Epithelial cell of proximal tubule (primary cell): ENCODE results near the gene SPDYE6. TPM values are rescaled to one million over a fixed set of nuclear protein-coding genes. Genes with fewer than 3 reads are reported as not detected.
"Not testable (repeated sequence)": the region's sequence is repeated elsewhere in the genome, so short reads cannot be mapped to it uniquely, and the experiment has no call there.

Experiments used
- DNase-seq: peaks from one replicate; pipeline ENCODE4 v3.0.0-alpha.2; 2011; ENCODE audit warnings: low read depth
- H3K4me3 ChIP-seq: 2 replicates; pipeline ENCODE4 v1.5.1; 2011; ENCODE audit warnings: low read depth, mild to moderate bottlenecking, low read length
- CTCF ChIP-seq: conservative IDR thresholded peaks from 2 replicates; pipeline ENCODE4 v1.5.1; 2012; ENCODE audit warnings: low read depth, mild to moderate bottlenecking, low read length
- total RNA-seq: library from RNA; depleted of rRNA; stranded (reverse); fragments of >200 nt; gene quantifications from 2 replicates; pipeline ENCODE4 v1.2.3, GENCODE V29; 2015

Gene SPDYE6
- total RNA-seq, 1 donor from 2014 or later, result not detected

GRCh38 chr7:102387064-102387463 lies 30.8 kb upstream of the SPDYE6 start:
- no peak for DNase-seq
- no peak overlapping the region for H3K4me3 ChIP-seq
- no peak for TF ChIP-seq CTCF

GRCh38 chr7:102381696-102382425 lies 25.6 kb upstream of the SPDYE6 start:
- not testable (repeated sequence) for DNase-seq, H3K4me3 ChIP-seq

- DNase-seq, result not testable (repeated sequence)
Measured at GRCh38 chr7:102380837-102381236, 24.6 kb upstream of the SPDYE6 start.

GRCh38 chr7:102376964-102377466 lies 20.8 kb upstream of the SPDYE6 start:
- H3K4me3 ChIP-seq, result no peak overlapping the region
- TF ChIP-seq CTCF, result no peak
- no peak for DNase-seq

More at GRCh38 chr7:102380837-102381236, 24.6 kb upstream of the SPDYE6 start:
- H3K4me3 ChIP-seq, result not testable (repeated sequence)

- not testable (repeated sequence) for H3K4me3 ChIP-seq, DNase-seq
Measured at GRCh38 chr7:102372796-102373195, 16.6 kb upstream of the SPDYE6 start.

- H3K4me3 ChIP-seq, DNase-seq: not testable (repeated sequence)
Measured at GRCh38 chr7:102370038-102370437, 13.8 kb upstream of the SPDYE6 start.

- peak overlapping the region; percentile 36 for H3K4me3 ChIP-seq
- peak; percentile 10 for DNase-seq
Measured at GRCh38 chr7:102365390-102365789, 9.1 kb upstream of the SPDYE6 start.

GRCh38 chr7:102364394-102364886 lies 8.2 kb upstream of the SPDYE6 start:
- DNase-seq, result not testable (repeated sequence)
- peak overlapping the region; percentile 68 for H3K4me3 ChIP-seq

- peak overlapping the region; percentile 68 for H3K4me3 ChIP-seq
- peak; percentile 91 for DNase-seq
- peak; percentile 21 for TF ChIP-seq CTCF
Measured at GRCh38 chr7:102363549-102364393, 7.5 kb upstream of the SPDYE6 start.

- not testable (repeated sequence) for DNase-seq, H3K4me3 ChIP-seq
Measured at GRCh38 chr7:102346983-102347382, 9.3 kb downstream of the SPDYE6 start.

- DNase-seq, result peak; percentile 85
- not testable (repeated sequence) for H3K4me3 ChIP-seq
Measured at GRCh38 chr7:102340599-102341368, 15.5 kb downstream of the SPDYE6 start.

GRCh38 chr7:102337420-102337819 lies 18.8 kb downstream of the SPDYE6 start:
- H3K4me3 ChIP-seq, DNase-seq: not testable (repeated sequence)

- not testable (repeated sequence) for DNase-seq, H3K4me3 ChIP-seq
Measured at GRCh38 chr7:102337002-102337401, 19.2 kb downstream of the SPDYE6 start.

GRCh38 chr7:102335574-102335973 lies 20.7 kb downstream of the SPDYE6 start:
- H3K4me3 ChIP-seq, DNase-seq: not testable (repeated sequence)
